Peyer's patch (tissue), 4 donors: ENCODE results near the gene CIB4.

Experiments
- CTCF ChIP-seq, 6 experiments: fragments of 450-650 bp in 4 of 6; fragments of 200-600 bp in 2 of 6; sonication (generic) in 1 of 6; IDR thresholded peaks; one replicate each; pipeline ENCODE4 v1.5.1; 2017 to 2019; ENCODE audit warnings: antibody characterized with exemption in 6 of 6, mild to moderate bottlenecking in 3 of 6, moderate library complexity in 1 of 6
- POLR2A ChIP-seq, 2 donors: fragments of 450-650 bp; IDR thresholded peaks; one replicate each; pipeline ENCODE4 v1.5.1; 2017; ENCODE audit warnings: antibody characterized with exemption in 2 of 2, mild to moderate bottlenecking in 2 of 2, moderate library complexity in 2 of 2

GRCh38 chr2:26534865-26535662 lies 106.1 kb downstream of the CIB4 start:
- TF ChIP-seq CTCF (IDR thresholded peaks at IDR 0.05) (no peak), POLR2A (IDR thresholded peaks at IDR 0.05) (no peak)
